Right atrium auricular region (tissue), 2 donors: ENCODE results near the gene TNNT3. TPM values are rescaled to one million over a fixed set of nuclear protein-coding genes. Genes with fewer than 3 reads are reported as not detected.

ENCODE experiments used
- DNase-seq: peaks from one replicate; pipeline ENCODE4 v3.0.0-alpha.2; 2019; ENCODE audit warnings: low spot score
- H3K27ac ChIP-seq, 2 donors: fragments of 200-600 bp; sonication (generic); 1 replicate in 1 of 2; 2 replicates in 1 of 2; pipeline ENCODE4 v1.5.1; 2016 to 2019
- H3K27me3 ChIP-seq, 2 donors: fragments of 200-600 bp; sonication (generic); one replicate each; pipeline versions ENCODE4 v1.5.1 to v1.6.0; 2017 to 2019
- H3K36me3 ChIP-seq: fragments of 200-600 bp; sonication (generic); one replicate; pipeline ENCODE4 v1.5.1; 2016
- H3K4me1 ChIP-seq, 2 donors: fragments of 200-600 bp; sonication (generic); one replicate each; pipeline versions ENCODE4 v1.5.1 to v1.6.0; 2017 to 2019
- H3K4me3 ChIP-seq, 2 donors: fragments of 200-600 bp; sonication (generic); 1 replicate in 1 of 2; 2 replicates in 1 of 2; pipeline ENCODE4 v1.5.1; 2017 to 2019; ENCODE audit warnings: mild to moderate bottlenecking in 1 of 2, moderate library complexity in 1 of 2
- H3K9me3 ChIP-seq, 2 donors: fragments of 200-600 bp; sonication (generic); one replicate each; pipeline ENCODE4 v1.5.1; 2019
- CTCF ChIP-seq, 2 donors: fragments of 200-600 bp; sonication (generic); IDR thresholded peaks; one replicate each; pipeline ENCODE4 v1.5.1; 2019; ENCODE audit warnings: antibody characterized with exemption in 2 of 2
- total RNA-seq, 2 donors: library from RNA; depleted of rRNA; stranded (reverse); fragments of >200 nt; gene quantifications; one replicate each; pipeline ENCODE4 v1.1.0, GENCODE V29; 2016

Gene TNNT3
- total RNA-seq, 2 donors from 2014 or later = 12.8 to 16.4 TPM

GRCh38 chr11:1943576-1943975 lies 24.1 kb downstream of the TNNT3 start:
- DNase-seq = no peak
- Histone ChIP-seq H3K27me3 (no peaks in the 10 kb centered on the region), H3K4me3 (no peak overlapping the region), H3K36me3 (no peaks in the 10 kb centered on the region), H3K27ac (no peak overlapping the region), H3K9me3 (no peaks in the 10 kb centered on the region), H3K4me1 (peaks cover 0 to 9% of the 10 kb centered on the region in 2 donors)
- no peak for TF ChIP-seq CTCF (IDR thresholded peaks at IDR 0.05)

- TF ChIP-seq CTCF (IDR thresholded peaks at IDR 0.05) = no peak
- Histone ChIP-seq H3K9me3 (no peaks in the 10 kb centered on the region), H3K36me3 (no peaks in the 10 kb centered on the region), H3K4me3 (no peak overlapping the region), H3K27ac (no peak overlapping the region), H3K27me3 (no peaks in the 10 kb centered on the region), H3K4me1 (peaks cover 0 to 5% of the 10 kb centered on the region in 2 donors)
- DNase-seq = no peak
Measured at GRCh38 chr11:1943977-1944376, 24.5 kb downstream of the TNNT3 start.

GRCh38 chr11:1946812-1947484 lies 27.4 kb downstream of the TNNT3 start, which contains the start of gene MRPL23:
Gene MRPL23, plus strand, starts transcription at chr11:1947332. Its CDS starts 31 bp downstream, at chr11:1947363.
- Histone ChIP-seq H3K4me1 (no peaks in the 10 kb centered on the region), H3K9me3 (no peaks in the 10 kb centered on the region), H3K4me3 (no peak within 1 kb of the TSS), H3K27me3 (no peaks in the 10 kb centered on the region), H3K27ac (no peak within 1 kb of the TSS), H3K36me3 (no peaks in the 10 kb centered on the region)
- TF ChIP-seq CTCF (IDR thresholded peaks at IDR 0.05) = no peak
- DNase-seq = no peak

- H3K27me3 ChIP-seq = no peaks in the 10 kb centered on the region
- no peak overlapping the region for H3K4me3 ChIP-seq
- H3K4me1 ChIP-seq = no peaks in the 10 kb centered on the region
- no peaks in the 10 kb centered on the region for H3K36me3 ChIP-seq
- DNase-seq = no peak
- H3K9me3 ChIP-seq = no peaks in the 10 kb centered on the region
- no peak overlapping the region for H3K27ac ChIP-seq
- TF ChIP-seq CTCF (IDR thresholded peaks at IDR 0.05) = no peak
Measured at GRCh38 chr11:1947592-1948237, 28.2 kb downstream of the TNNT3 start.

- Histone ChIP-seq H3K4me1 (no peaks in the 10 kb centered on the region), H3K4me3 (no peak overlapping the region), H3K27me3 (no peaks in the 10 kb centered on the region), H3K9me3 (no peaks in the 10 kb centered on the region), H3K36me3 (no peaks in the 10 kb centered on the region), H3K27ac (no peak overlapping the region)
- no peak for DNase-seq
- no peak for TF ChIP-seq CTCF (IDR thresholded peaks at IDR 0.05)
Measured at GRCh38 chr11:1948389-1948788, 28.9 kb downstream of the TNNT3 start.
